Measurements from ENCODE around the gene PLOD2. TPM values are rescaled to one million over a fixed set of nuclear protein-coding genes. Genes with fewer than 3 reads are reported as not detected.

Gene PLOD2
- total RNA-seq, 1 donor = 46.1 TPM

DNA sequence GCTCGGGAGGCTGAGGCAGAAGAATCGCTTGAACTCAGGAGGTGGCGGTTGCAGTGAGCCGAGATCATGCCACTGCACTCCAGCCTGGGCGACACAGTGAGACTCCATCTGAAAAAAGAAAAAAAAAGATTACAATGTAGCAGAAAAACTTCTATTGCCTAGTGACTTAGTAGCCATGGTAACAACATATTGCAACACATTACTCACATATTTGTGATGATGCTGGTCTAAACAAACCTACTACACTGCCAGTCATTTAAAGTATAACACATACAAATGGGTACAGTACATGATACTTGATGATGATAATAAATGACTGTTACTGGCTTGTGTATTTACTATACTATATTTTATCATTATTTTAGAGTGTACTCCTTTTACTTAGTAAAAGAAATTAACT, 125.6 kb downstream of the PLOD2 start:
- DNase-seq (ENCODE audit: low read depth) = peak; percentile 36
- TF ChIP-seq, protein P1, sequence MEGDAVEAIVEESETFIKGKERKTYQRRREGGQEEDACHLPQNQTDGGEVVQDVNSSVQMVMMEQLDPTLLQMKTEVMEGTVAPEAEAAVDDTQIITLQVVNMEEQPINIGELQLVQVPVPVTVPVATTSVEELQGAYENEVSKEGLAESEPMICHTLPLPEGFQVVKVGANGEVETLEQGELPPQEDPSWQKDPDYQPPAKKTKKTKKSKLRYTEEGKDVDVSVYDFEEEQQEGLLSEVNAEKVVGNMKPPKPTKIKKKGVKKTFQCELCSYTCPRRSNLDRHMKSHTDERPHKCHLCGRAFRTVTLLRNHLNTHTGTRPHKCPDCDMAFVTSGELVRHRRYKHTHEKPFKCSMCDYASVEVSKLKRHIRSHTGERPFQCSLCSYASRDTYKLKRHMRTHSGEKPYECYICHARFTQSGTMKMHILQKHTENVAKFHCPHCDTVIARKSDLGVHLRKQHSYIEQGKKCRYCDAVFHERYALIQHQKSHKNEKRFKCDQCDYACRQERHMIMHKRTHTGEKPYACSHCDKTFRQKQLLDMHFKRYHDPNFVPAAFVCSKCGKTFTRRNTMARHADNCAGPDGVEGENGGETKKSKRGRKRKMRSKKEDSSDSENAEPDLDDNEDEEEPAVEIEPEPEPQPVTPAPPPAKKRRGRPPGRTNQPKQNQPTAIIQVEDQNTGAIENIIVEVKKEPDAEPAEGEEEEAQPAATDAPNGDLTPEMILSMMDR (IDR thresholded peaks at IDR 0.05; ENCODE audit: insufficient read depth, low read length) = no peak
- H3K4me3 ChIP-seq (ENCODE audit: low read depth, low read length) = no peak overlapping the region

GRCh38 chr3:146033950-146034349, 127.0 kb downstream of the PLOD2 start:
- no peak for DNase-seq (ENCODE audit: low read depth)
- H3K4me3 ChIP-seq (ENCODE audit: low read depth, low read length) = no peak overlapping the region
- TF ChIP-seq, protein P1 (IDR thresholded peaks at IDR 0.05; ENCODE audit: insufficient read depth, low read length) = no peak

DNA sequence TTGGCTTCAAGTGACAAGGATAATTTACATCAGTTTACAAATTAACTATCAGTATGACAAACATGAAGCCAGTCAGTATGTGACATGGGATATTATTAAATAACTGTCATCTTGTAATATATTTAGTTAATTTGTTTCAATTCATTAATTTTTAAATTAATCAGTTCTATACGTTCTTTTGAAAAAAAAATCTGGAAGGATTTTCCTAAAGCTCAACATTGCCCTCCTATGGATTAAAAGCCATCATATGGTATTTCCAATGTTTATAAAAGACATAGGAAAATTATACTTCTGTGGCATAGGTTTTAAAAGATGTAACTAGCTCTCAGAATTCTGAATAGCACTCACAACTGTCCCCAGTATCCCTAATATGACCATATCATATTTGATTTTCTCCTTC, 134.4 kb downstream of the PLOD2 start:
- no peak for DNase-seq (ENCODE audit: low read depth)
- no peak overlapping the region for H3K4me3 ChIP-seq (ENCODE audit: low read depth, low read length)
- TF ChIP-seq, protein P1 (IDR thresholded peaks at IDR 0.05; ENCODE audit: insufficient read depth, low read length) = no peak

GRCh38 chr3:146024260-146024659, 136.7 kb downstream of the PLOD2 start:
- DNase-seq (ENCODE audit: low read depth) = peak; percentile 35
- no peak overlapping the region for H3K4me3 ChIP-seq (ENCODE audit: low read depth, low read length)
- TF ChIP-seq, protein P1 (IDR thresholded peaks at IDR 0.05; ENCODE audit: insufficient read depth, low read length) = no peak

- H3K4me3 ChIP-seq (ENCODE audit: low read depth, low read length) = no peak overlapping the region
- TF ChIP-seq, protein P1 (IDR thresholded peaks at IDR 0.05; ENCODE audit: insufficient read depth, low read length) = no peak
- no peak for DNase-seq (ENCODE audit: low read depth)
These were observed 140.0 kb downstream of the PLOD2 start for GRCh38 chr3:146020969-146021368.

- TF ChIP-seq, protein P1 (IDR thresholded peaks at IDR 0.05; ENCODE audit: insufficient read depth, low read length) = no peak
- no peak overlapping the region for H3K4me3 ChIP-seq (ENCODE audit: low read depth, low read length)
- no peak for DNase-seq (ENCODE audit: low read depth)
These were observed 141.5 kb downstream of the PLOD2 start for GRCh38 chr3:146019508-146019907.

Other genes starting within 250 kb of the PLOD2 start
- 28.3 and 46.3 TPM in 2 replicates for gene PLSCR4, start 89.9 kb upstream of the PLOD2 start, total RNA-seq (ENCODE audit: low replicate concordance)